Activated CD8-positive, alpha-beta T cell treated with anti-CD3 and anti-CD28 coated beads for 36 hours (primary cell): Measurements from ENCODE around the gene LMTK2. TPM values are rescaled to one million over a fixed set of nuclear protein-coding genes. Genes with fewer than 3 reads are reported as not detected.

Source experiments
- ATAC-seq: fragments of 200-7000 bp; cut with Tn5 transposase; one replicate; pipeline ENCODE4 v1.10.0; 2021; ENCODE audit warnings: mild to moderate bottlenecking, moderate library complexity
- CTCF ChIA-PET: fragments of 350-600 bp; sonication (Branson Sonifier 250); formaldehyde crosslinking; loops from one replicate; lab custom pipeline; 2021; ENCODE audit warnings: antibody characterized with exemption; lab: Charles Lee
- POLR2A ChIA-PET: fragments of 350-600 bp; sonication (Branson Sonifier 250); formaldehyde crosslinking; loops from one replicate; lab custom pipeline; 2021; ENCODE audit warnings: antibody characterized with exemption; lab: Charles Lee
- DNase-seq: peaks from one replicate; pipeline ENCODE4 v3.0.0-alpha.2; 2020
- H3K27ac Mint-ChIP-seq: one replicate; pipeline ENCODE4 v1.8.0; 2021; ENCODE audit warnings: mild to moderate bottlenecking, mixed read lengths
- H3K27me3 Mint-ChIP-seq: one replicate; pipeline ENCODE4 v1.8.0; 2021; ENCODE audit warnings: mixed read lengths
- H3K36me3 Mint-ChIP-seq: one replicate; pipeline ENCODE4 v1.8.0; 2021; ENCODE audit warnings: low read depth, mixed read lengths
- H3K4me1 Mint-ChIP-seq: one replicate; pipeline ENCODE4 v1.8.0; 2021; ENCODE audit warnings: low read depth, mixed read lengths
- H3K4me3 Mint-ChIP-seq: one replicate; pipeline ENCODE4 v1.8.0; 2021; ENCODE audit warnings: mild to moderate bottlenecking, moderate library complexity, mixed read lengths
- H3K9me3 Mint-ChIP-seq: one replicate; pipeline ENCODE4 v1.8.0; 2021; ENCODE audit warnings: mixed read lengths
- intact Hi-C: fragments of 100-400 bp; cut with micrococcal nuclease; formaldehyde crosslinking; loops from one replicate; pipeline ENCODE4 v1.10.0; 2022
- total RNA-seq, 2 experiments: library from RNA; stranded (reverse); gene quantifications; one replicate each; pipeline ENCODE4 v1.2.3, GENCODE V29; 2021
- TF ChIP-seq, protein P1 (sequence below): fragments of 200-600 bp; IDR thresholded peaks from one replicate; pipeline ENCODE4 v1.8.0; 2022; ENCODE audit warnings: antibody characterized with exemption, mild to moderate bottlenecking

The LMTK2 gene
- total RNA-seq, 2 experiments from 2014 or later = 9.4 to 11.5 TPM

- H3K36me3 Mint-ChIP-seq = peaks cover 18% of the 10 kb centered on the region
- peak; percentile 37 for ATAC-seq
- TF ChIP-seq, protein P1, sequence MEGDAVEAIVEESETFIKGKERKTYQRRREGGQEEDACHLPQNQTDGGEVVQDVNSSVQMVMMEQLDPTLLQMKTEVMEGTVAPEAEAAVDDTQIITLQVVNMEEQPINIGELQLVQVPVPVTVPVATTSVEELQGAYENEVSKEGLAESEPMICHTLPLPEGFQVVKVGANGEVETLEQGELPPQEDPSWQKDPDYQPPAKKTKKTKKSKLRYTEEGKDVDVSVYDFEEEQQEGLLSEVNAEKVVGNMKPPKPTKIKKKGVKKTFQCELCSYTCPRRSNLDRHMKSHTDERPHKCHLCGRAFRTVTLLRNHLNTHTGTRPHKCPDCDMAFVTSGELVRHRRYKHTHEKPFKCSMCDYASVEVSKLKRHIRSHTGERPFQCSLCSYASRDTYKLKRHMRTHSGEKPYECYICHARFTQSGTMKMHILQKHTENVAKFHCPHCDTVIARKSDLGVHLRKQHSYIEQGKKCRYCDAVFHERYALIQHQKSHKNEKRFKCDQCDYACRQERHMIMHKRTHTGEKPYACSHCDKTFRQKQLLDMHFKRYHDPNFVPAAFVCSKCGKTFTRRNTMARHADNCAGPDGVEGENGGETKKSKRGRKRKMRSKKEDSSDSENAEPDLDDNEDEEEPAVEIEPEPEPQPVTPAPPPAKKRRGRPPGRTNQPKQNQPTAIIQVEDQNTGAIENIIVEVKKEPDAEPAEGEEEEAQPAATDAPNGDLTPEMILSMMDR = no peak
- H3K4me3 Mint-ChIP-seq = peak overlapping the region; percentile 96
- peak; percentile 48 for DNase-seq
- peak overlapping the region; percentile 98 for H3K27ac Mint-ChIP-seq
- intact Hi-C loops = no loop called here
- peaks cover 45% of the 10 kb centered on the region for H3K4me1 Mint-ChIP-seq
- H3K27me3 Mint-ChIP-seq = no peaks in the 10 kb centered on the region
- no peaks in the 10 kb centered on the region for H3K9me3 Mint-ChIP-seq
- CTCF ChIA-PET = interaction anchor here (1.3 to 1.9 kb wide), 3 partner anchors 11 to 230 kb away, joined by 3 to 6 read pairs (median 4); no protein-coding TSS in a partner anchor
- POLR2A ChIA-PET = interaction anchor here (0.8 to 2.1 kb wide), 2 partner anchors 10 to 31 kb away, joined by 3 to 7 read pairs; partner anchors contain the start of gene BRI3
These were observed 144.6 kb downstream of the LMTK2 start for GRCh38 chr7:98251231-98251600.

- Mint-ChIP-seq H3K27me3 (no peaks in the 10 kb centered on the region), H3K27ac (peak within 1 kb of the TSS; percentile 98), H3K9me3 (no peaks in the 10 kb centered on the region), H3K36me3 (peaks cover 18% of the 10 kb centered on the region), H3K4me3 (peak within 1 kb of the TSS; percentile 96), H3K4me1 (peaks cover 47% of the 10 kb centered on the region)
- POLR2A ChIA-PET = interaction anchor here (0.8 to 2.1 kb wide), 3 partner anchors 10 to 33 kb away, joined by 3 to 7 read pairs (median 4); partner anchors contain the start of gene BRI3
- ATAC-seq = peak; percentile 91
- intact Hi-C loops = no loop called here
- DNase-seq = peak; percentile 93
- TF ChIP-seq, protein P1 = no peak
- CTCF ChIA-PET = interaction anchor here (1.5 to 1.9 kb wide), 2 partner anchors 11 to 42 kb away, joined by 3 to 4 read pairs; no protein-coding TSS in a partner anchor
These were observed 145.2 kb downstream of the LMTK2 start, which contains the start of gene TECPR1 for GRCh38 chr7:98251601-98252424. Gene TECPR1 (minus strand): TSS chr7:98252232. CDS start chr7:98246146, 6,086 bp downstream.

DNA sequence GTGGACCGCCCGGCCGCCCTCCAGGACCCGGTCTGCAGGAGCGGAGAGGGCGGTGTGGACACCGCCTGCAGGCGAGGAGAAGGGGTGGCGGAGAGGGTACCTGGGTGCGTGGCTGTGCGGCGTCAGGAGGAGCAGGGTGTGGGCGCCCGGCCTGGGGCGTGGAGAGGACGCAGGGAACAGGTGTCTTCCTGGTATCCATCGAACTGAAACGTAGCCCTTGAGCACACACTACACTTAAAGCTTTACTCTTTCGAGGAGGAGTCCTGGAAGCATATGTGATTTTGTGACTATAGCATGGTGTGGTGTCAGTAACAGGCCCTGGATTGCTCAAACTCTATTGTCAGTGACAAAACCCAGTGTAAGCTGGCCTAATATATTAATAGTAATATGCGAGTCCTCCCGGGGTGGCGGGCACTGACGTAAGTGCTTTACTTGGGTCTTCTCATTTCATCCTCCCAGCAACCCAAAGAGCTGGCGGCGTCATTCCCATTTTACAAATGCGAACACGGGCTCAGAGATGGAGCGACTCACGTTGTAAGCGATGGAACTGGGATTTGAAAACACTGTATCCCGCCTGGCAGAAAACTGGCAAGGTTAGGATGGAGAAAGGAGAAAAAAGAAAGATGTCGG lies 145.9 kb downstream of the LMTK2 start:
- ChIA-PET CTCF (no interaction called here), POLR2A (interaction anchor here (1.0 to 1.5 kb wide), 2 partner anchors 19 to 33 kb away, joined by 4 read pairs; no protein-coding TSS in a partner anchor)
- Mint-ChIP-seq H3K4me1 (peaks cover 47% of the 10 kb centered on the region), H3K27me3 (no peaks in the 10 kb centered on the region), H3K4me3 (peak overlapping the region; percentile 96), H3K36me3 (peaks cover 18% of the 10 kb centered on the region), H3K9me3 (no peaks in the 10 kb centered on the region), H3K27ac (peak overlapping the region; percentile 98)
- no peak for DNase-seq
- intact Hi-C loops = no loop called here
- ATAC-seq = peak; percentile 21
- TF ChIP-seq, protein P1 = no peak

DNA sequence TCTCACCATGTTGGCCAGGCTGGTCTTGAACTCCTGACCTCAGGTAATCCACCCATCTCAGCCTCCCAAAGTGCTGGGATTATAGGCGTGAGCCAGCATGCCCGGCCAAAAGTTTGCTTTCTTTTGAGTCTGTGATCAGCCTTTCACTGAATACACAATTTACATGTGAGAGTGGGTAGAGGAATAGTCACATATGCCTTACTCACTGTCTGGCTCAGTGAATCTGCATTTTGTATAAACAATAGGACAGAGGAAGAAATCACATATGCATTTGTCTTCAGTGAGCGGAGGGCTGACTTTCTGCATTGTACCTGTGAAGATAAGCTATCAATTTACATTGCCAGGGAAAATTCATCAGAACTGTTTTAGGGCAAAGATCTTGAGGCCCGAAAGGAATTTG lies 147.9 kb downstream of the LMTK2 start:
- no peaks in the 10 kb centered on the region for H3K9me3 Mint-ChIP-seq
- H3K36me3 Mint-ChIP-seq = peaks cover 17% of the 10 kb centered on the region
- H3K4me3 Mint-ChIP-seq = no peak overlapping the region
- H3K4me1 Mint-ChIP-seq = peaks cover 35% of the 10 kb centered on the region
- TF ChIP-seq, protein P1 = no peak
- peak overlapping the region; percentile 60 for H3K27ac Mint-ChIP-seq
- ChIA-PET CTCF (interaction anchor here (0.9 to 1.0 kb wide), 2 partner anchors 26 to 233 kb away, joined by 3 to 4 read pairs; no protein-coding TSS in a partner anchor), POLR2A (no interaction called here)
- no peaks in the 10 kb centered on the region for H3K27me3 Mint-ChIP-seq
- intact Hi-C loops = no loop called here
- DNase-seq (no peak), ATAC-seq (no peak)
